Urinary bladder (tissue), 4 donors: ENCODE measurements around the gene MAP4K3. TPM values are rescaled to one million over a fixed set of nuclear protein-coding genes. Genes with fewer than 3 reads are reported as not detected.
"Not testable (repeated sequence)": the region's sequence is repeated elsewhere in the genome, so short reads cannot be mapped to it uniquely, and the experiment has no call there.

Source experiments
- DNase-seq: peaks from one replicate; pipeline ENCODE4 v3.0.0-alpha.2; 2015; ENCODE audit errors: extremely low spot score
- H3K27ac ChIP-seq: one replicate; pipeline ENCODE4 v1.5.1; 2013; ENCODE audit warnings: low read depth, mild to moderate bottlenecking, moderate library complexity
- H3K36me3 ChIP-seq: one replicate; pipeline ENCODE4 v1.6.1; 2013; ENCODE audit warnings: mild to moderate bottlenecking, moderate library complexity; ENCODE audit not compliant: insufficient read depth
- H3K4me1 ChIP-seq: one replicate; pipeline ENCODE4 v1.6.1; 2013; ENCODE audit warnings: mild to moderate bottlenecking, moderate library complexity; ENCODE audit not compliant: insufficient read depth
- H3K4me3 ChIP-seq: one replicate; pipeline ENCODE4 v1.5.1; 2013; ENCODE audit warnings: low read depth, low read length
- WGBS: extraction: QIAGEN DNeasy Blood & Tissue Kit; methylation state at CpG from one replicate; pipeline ENCODE4 v1.1.7; 2013; 5-methylcytosine and 5-hydroxymethylcytosine counted together
- polyA plus RNA-seq: library from polyadenylated mRNA; stranded (reverse); fragments of 200-250 nt; gene quantifications from one replicate; pipeline ENCODE4 v1.2.3, GENCODE V29; 2013
- total RNA-seq: library from RNA; depleted of rRNA; stranded (reverse); fragments of >200 nt; gene quantifications from one replicate; pipeline ENCODE4 v1.2.3, GENCODE V29; 2014
- donor health status: healthy with polysubstance abuse.
- donor health status: healthy.

MAP4K3 gene
- total and polyA plus RNA-seq, 2 donors = 18.1 to 208 TPM

DNA sequence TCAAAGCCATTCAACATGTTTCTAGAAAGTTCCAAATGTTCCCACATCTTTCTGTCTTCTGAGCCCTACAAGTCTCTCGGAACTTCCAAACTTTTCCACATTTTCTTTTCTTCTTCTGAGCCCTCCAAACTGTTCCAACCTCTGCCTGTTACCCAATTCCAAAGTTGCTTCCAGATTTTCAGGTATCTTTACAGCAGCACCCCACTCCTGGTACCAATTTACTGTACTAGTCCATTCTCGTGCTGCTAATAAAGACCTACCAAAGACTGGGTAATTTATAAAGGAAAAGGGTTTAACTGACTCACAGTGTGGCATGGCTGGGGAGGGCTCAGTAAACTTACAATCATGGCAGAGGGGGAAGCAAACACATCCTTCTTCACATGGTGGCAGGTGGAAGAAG is 76.7 kb downstream of the MAP4K3 start:
- 98% methylated on average over 2 of the region's 2 CpGs for WGBS
- H3K36me3 ChIP-seq, H3K4me3 ChIP-seq: not testable (repeated sequence)

DNA sequence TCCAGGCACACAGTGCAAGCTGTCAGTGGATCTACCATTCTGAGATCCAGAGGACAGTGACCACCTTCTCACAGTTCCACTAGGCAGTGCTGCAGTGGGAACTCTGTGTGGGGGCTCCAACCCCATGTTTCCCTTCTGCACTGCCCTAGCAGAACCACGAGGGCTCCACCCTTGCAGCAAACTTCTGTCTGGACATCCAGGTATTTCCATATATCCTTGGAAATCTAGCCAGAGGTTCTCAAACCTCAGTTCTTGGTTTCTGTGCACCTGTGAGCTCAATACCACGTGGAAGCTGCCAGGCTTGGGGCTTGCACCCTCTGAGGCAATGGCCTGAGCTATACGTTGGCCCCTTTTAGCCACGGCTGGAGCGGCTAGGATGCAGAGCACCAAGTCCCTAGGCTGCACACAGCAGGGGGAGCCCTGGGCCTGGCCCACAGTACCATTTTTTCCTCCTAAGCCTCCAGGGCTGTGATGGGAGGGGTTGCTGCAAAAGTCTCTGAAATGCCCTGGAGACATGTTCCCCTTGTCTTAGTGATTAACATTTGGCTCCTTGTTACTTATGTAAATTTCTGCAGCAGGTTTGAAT is 77.5 kb downstream of the MAP4K3 start:
- 96% methylated on average over 5 of the region's 5 CpGs for WGBS
- no peaks in the 10 kb centered on the region for H3K4me1 ChIP-seq
- no peak overlapping the region for H3K4me3 ChIP-seq
- no peak for DNase-seq
- no peak overlapping the region for H3K27ac ChIP-seq
- no peaks in the 10 kb centered on the region for H3K36me3 ChIP-seq

More for the DNA sequence above, 76.7 kb downstream of the MAP4K3 start:
- H3K27ac ChIP-seq, DNase-seq, H3K4me1 ChIP-seq: not testable (repeated sequence)

DNA sequence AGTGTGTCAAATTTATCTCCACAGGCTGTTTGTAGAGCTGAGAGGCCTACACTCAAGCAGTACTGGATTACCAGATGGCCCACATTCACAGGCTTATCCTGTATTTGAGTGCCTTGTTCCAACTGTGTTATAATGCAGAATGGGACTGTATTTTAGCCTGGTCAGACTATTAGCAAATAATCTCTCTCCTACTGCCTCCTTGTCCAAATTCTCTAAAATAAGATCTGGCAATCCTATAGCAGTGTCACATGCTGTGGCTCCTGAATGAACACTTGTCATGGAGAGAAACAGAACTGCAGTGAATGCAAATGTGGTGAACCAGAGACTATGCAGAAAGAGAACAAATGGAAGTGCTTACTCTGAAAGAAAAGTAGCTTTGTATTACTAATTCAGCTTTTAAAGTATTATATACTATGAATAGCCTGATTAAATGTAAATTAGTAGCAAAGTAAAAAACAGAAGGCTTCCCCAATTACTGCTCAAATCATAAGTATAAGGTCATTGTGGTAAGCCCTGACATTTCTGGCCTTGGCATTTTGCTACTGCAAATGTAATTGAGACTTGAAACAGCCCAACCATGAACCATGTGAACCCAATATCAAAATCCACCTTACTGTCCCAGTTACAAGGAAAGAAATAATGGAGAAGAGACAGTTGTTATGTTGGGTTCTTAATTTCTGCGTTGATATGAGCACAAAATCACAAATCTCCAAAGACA is 80.0 kb downstream of the MAP4K3 start:
- DNase-seq = no peak
- Histone ChIP-seq H3K4me3 (no peak overlapping the region), H3K27ac (no peak overlapping the region), H3K36me3 (no peaks in the 10 kb centered on the region), H3K4me1 (no peaks in the 10 kb centered on the region)
- WGBS = 99% methylated on average over 1 of the region's 1 CpG

GRCh38 chr2:39350658-39351057 is 86.4 kb downstream of the MAP4K3 start:
- Histone ChIP-seq H3K27ac (no peak overlapping the region), H3K4me1 (no peaks in the 10 kb centered on the region), H3K36me3 (no peaks in the 10 kb centered on the region), H3K4me3 (no peak overlapping the region)
- no peak for DNase-seq
- WGBS = 85% methylated on average over 3 of the region's 3 CpGs

DNA sequence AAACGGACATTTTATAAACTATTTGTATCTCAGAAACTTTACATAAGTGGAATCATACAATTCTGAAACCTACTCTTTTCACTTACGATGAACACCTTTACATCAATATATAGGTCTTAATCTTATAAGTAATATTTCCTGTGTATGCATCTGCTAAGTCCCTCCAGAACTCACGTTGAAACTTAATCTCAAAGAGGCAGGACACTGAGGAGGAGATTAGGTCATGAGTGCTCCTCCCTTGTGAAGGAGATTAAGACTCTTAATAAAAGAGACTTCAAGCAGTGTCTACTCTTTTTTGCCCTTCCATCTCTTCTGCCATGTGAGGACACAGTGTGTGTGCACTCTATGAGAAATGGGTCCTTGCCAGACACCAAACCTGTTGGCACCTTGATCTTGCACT is 98.6 kb downstream of the MAP4K3 start:
- Histone ChIP-seq H3K4me1 (no peaks in the 10 kb centered on the region), H3K36me3 (no peaks in the 10 kb centered on the region), H3K27ac (no peak overlapping the region), H3K4me3 (no peak overlapping the region)
- WGBS = 80% methylated on average over 3 of the region's 3 CpGs
- no peak for DNase-seq

- WGBS = 97% methylated on average over 3 of the region's 3 CpGs
Measured at GRCh38 chr2:39335930-39336329, 101.2 kb downstream of the MAP4K3 start.

GRCh38 chr2:39334978-39335377 is 102.1 kb downstream of the MAP4K3 start:
- no peaks in the 10 kb centered on the region for H3K4me1 ChIP-seq
- DNase-seq = no peak
- H3K36me3 ChIP-seq = no peaks in the 10 kb centered on the region
- H3K27ac ChIP-seq = no peak overlapping the region
- over 99% methylated on average over 4 of the region's 4 CpGs for WGBS
- no peak overlapping the region for H3K4me3 ChIP-seq

More at GRCh38 chr2:39335930-39336329, 101.2 kb downstream of the MAP4K3 start:
- H3K36me3 ChIP-seq = no peaks in the 10 kb centered on the region
- H3K4me3 ChIP-seq = no peak overlapping the region
- DNase-seq = no peak
- H3K4me1 ChIP-seq = no peaks in the 10 kb centered on the region
- H3K27ac ChIP-seq = no peak overlapping the region

GRCh38 chr2:39334529-39334928 is 102.6 kb downstream of the MAP4K3 start:
- Histone ChIP-seq H3K4me1 (no peaks in the 10 kb centered on the region), H3K27ac (no peak overlapping the region), H3K4me3 (no peak overlapping the region), H3K36me3 (no peaks in the 10 kb centered on the region)
- DNase-seq = no peak

- Histone ChIP-seq H3K4me1 (no peaks in the 10 kb centered on the region), H3K27ac (no peak overlapping the region), H3K4me3 (no peak overlapping the region), H3K36me3 (peaks cover 3% of the 10 kb centered on the region)
- WGBS = 96% methylated on average over 5 of the region's 5 CpGs
- DNase-seq = no peak
Measured at GRCh38 chr2:39326644-39327043, 110.4 kb downstream of the MAP4K3 start.

DNA sequence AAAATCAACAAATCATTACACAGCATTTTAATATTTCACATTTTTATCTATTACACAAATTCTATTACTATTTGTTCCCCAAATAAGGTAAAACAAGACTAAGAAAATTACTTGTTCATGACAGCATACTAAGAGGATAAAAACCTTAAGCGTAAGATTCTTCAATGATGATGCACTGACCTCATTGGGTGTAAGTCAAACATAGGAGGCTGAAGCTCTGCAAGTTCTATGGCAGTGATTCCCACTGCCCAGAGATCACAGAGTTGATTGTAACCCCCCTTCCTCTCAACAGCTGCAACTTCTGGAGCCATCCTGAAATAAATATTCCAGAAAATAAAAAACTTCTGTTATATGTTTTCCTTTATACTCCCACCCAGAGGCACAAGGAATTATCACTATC is 111.1 kb downstream of the MAP4K3 start:
- H3K27ac ChIP-seq = no peak overlapping the region
- 99% methylated on average over 1 of the region's 1 CpG for WGBS
- no peak for DNase-seq
- no peaks in the 10 kb centered on the region for H3K4me1 ChIP-seq
- peaks cover 3% of the 10 kb centered on the region for H3K36me3 ChIP-seq
- no peak overlapping the region for H3K4me3 ChIP-seq

DNA sequence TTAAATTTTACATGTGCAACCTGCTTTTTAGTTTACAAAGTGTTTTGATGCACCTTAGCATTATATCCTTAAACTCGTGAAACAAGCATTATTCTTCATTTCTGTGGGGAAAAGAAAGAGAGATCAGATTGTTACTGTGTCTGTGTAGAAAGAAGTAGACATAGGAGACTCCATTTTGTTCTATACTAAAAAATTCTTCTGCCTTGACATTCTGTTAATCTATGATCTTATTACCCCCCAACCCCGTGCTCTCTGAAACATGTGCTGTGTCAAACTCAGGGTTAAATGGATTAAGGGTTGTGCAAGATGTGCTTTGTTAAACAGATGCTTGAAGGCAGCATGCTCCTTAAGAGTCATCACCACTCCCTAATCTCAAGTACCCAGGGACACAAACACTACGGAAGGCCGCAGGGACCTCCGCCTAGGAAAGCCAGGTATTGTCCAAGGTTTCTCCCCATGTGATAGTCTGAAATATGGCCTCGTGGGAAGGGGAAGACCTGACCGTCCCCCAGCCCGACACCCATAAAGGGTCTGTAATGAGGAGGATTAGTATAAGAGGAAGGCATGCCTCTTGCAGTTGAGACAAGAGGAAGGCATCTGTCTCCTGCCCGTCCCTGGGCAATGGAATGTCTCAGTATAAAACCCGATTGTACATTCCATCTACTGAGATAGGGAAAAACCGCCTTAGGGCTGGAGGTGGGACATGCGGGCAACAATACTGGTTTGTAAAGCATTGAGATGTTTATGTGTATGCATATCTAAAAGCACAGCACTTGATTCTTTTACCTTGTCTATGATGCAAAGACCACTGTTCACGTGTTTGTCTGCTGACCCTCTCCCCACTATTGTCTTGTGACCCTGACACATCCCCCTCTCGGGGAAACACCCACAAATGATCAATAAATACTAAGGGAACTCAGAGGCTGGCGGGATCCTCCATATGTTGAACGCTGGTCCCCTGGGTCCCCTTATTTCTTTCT is 115.7 kb downstream of the MAP4K3 start:
- not testable (repeated sequence) for H3K4me1 ChIP-seq, H3K4me3 ChIP-seq, DNase-seq, H3K36me3 ChIP-seq, H3K27ac ChIP-seq
- WGBS = 86% methylated on average over 16 of the region's 16 CpGs

DNA sequence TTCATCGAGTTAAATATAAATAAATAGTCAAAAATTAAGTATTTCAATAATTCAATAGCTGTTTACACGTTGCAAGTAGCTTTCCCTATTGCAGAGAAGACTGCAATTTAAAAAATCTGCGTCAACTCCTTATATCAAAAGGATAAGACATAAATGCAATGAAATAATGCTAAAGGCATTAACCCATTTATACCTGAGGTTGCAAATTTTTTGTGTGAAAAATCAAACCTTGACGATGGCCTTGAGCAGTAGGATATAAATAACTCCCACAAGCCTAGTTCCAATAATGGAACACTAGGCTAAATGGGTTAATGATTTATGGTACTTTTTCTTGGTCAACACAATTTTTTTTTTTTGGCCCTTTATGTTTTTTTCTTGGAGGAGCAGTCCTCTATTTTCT is 116.9 kb downstream of the MAP4K3 start:
- no peak overlapping the region for H3K4me3 ChIP-seq
- H3K36me3 ChIP-seq = no peaks in the 10 kb centered on the region
- no peaks in the 10 kb centered on the region for H3K4me1 ChIP-seq
- no peak for DNase-seq
- WGBS = 93% methylated on average over 4 of the region's 4 CpGs
- no peak overlapping the region for H3K27ac ChIP-seq

GRCh38 chr2:39313575-39313974 is 123.5 kb downstream of the MAP4K3 start:
- no peak overlapping the region for H3K4me3 ChIP-seq
- H3K27ac ChIP-seq = no peak overlapping the region
- 93% methylated on average over 4 of the region's 4 CpGs for WGBS
- no peaks in the 10 kb centered on the region for H3K4me1 ChIP-seq
- no peaks in the 10 kb centered on the region for H3K36me3 ChIP-seq
- no peak for DNase-seq

DNA sequence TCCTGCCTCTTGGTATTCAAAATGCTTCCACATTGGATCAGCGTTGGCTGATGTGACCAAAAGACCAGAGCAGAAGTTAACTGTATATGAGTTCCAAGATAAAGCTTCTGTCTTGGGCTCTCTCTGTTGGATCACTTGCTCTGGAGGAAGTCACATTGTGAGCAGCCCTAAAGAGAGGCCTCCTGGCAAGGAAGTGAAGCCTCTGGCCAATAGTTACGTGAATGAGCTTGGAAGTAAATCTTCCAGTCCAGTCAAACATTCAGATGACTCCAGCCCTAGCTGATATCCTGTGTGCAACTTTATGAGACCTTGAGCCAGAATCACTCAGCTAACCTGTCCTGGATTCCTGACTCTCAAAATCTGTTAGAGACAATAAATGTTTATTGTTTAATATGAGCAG is 125.6 kb downstream of the MAP4K3 start:
- no peaks in the 10 kb centered on the region for H3K4me1 ChIP-seq
- 87% methylated on average over 2 of the region's 2 CpGs for WGBS
- no peak for DNase-seq
- H3K4me3 ChIP-seq = no peak overlapping the region
- H3K36me3 ChIP-seq = no peaks in the 10 kb centered on the region
- H3K27ac ChIP-seq = no peak overlapping the region
